HG03354 (cell line): ENCODE data around the gene LOXL3.
"Not testable (repeated sequence)": the region's sequence is repeated elsewhere in the genome, so short reads cannot be mapped to it uniquely, and the experiment has no call there.

Source experiments
- ATAC-seq: cut with Tn5 transposase; IDR thresholded peaks from one replicate; pipeline ENCODE4 v1.9.1; 2021; ENCODE audit warnings: mild to moderate bottlenecking; ENCODE audit not compliant: unreplicated experiment, poor library complexity, severe bottlenecking

LOXL3 gene

DNA sequence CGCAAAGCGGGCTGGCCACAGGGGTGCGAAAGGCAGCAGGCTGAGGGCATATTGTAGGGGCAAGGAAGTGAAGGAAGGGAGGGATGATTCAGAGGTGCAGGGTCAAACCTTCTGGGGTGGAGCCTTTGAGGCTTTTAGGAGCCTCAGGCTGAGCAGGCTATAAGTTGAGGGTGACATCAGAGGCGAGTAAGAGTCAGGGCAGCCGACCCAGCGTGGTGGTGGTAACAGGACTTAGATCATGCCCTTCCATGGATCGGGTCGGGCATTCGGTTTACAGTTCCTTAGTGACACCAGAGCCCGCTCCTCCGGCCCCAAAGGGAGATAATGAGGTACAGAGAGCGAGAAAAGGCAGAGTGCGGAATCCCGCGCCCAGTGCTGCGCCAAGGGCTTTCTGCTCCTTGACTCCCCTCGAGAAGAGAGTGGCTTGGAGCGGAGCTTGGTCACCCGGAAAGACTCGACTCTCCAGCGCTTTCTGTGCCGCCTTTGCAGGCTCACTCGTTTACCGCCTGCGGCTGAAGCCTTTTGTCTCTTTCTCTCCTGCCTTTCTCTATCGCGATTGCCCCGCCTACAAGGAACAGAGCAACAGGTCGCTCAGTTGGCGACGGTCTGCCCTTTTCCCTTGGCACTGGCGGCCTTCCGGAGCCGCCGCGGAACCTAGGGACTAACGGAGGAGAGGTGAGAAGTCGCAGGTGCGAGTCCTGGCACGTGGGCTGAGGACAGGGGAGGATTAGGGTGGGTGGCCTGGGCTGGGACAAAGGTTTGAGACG lies 55.1 kb downstream of the LOXL3 start:
- ATAC-seq = no peak

DNA sequence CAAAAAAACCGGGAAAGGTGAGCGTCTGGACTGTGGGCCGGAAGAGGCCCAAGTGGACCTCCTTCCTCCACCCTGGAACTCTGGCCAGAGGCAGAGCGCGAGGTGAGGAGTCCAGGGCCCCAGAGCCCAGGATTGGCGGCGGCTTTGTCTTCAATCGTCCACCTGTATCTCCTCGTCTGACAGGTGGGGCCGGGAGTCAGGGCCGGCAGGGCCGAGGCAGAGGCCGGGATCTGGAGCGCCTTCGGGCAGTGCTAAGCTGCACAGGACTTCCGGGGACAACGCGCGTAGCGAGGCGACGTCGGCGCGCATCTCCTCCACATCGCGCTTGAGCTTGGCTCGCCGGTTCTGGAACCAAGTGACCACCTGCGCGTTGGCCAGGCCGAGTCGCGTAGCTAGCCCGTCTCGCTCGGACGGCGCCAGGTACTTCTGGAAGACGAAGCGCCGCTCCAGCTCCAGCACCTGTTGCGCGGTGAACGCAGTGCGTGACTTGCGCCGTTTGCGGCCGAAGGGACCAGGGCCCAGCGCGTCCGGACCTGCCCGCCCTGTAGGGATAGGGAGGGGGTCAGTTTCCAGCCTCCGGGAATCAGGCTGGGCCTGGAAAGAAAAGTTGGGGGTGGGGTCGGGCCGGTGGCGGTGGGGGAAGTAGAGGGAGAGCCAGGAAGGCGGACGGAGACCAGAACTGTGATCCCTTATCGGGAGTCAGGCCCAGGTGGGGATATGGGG lies 55.8 kb downstream of the LOXL3 start:
- no peak for ATAC-seq

DNA sequence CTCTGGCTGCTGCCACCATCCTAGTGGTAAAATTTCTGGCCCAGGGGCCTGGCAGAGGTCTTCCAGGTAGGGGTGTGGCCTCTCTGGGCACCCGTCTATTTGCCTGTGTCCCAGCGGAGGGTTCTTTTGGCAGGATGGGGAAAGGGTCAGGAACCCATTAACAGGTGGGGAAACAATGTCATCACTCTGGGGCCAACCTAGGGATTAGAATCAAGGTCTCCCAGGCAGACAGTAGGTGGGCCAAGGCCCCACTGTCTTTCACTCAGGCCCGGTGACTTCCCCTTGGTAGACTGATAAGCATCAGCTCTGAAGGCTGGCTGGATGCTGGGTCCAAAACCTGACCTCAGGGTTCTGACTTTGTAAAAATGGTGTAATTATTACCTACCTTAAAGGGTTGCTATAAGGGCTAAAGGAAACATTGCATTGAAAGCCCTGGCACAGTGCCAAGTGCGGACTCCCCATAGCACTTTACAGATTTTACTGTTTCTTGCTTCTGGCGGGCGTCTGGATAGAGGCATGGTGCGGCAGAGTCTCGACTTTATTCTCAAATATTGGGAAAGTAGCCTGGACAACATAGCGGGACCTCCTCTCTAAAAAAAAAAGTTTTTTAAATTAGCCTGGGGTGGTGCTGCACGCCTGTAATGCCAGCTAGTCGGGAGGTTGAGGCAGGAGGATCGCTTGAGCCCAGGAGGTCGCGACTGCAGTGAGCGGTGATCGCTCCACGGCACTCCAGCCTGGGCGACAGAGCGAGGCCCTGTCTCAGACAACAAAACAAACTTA lies 56.6 kb downstream of the LOXL3 start:
- no peak for ATAC-seq

DNA sequence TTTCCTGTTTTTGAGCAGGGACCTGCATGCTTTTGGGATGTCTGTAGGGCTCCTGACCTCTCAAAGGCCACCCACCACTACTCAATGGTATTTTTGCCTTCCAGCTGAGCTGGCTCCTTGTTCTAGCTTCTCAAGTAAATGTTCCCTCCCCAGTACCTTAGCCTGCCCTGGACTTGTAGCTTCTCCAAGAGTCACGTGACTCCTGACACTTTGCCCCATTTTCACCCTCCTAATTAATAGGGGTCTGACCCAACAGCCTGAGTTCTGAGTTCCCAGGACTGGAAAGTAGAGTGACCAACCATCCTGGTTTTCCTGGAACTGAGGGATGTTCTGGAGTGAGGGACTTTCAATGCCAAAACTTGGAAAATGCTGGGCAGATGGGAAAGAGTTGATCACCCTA lies 58.3 kb downstream of the LOXL3 start:
- ATAC-seq = no peak

DNA sequence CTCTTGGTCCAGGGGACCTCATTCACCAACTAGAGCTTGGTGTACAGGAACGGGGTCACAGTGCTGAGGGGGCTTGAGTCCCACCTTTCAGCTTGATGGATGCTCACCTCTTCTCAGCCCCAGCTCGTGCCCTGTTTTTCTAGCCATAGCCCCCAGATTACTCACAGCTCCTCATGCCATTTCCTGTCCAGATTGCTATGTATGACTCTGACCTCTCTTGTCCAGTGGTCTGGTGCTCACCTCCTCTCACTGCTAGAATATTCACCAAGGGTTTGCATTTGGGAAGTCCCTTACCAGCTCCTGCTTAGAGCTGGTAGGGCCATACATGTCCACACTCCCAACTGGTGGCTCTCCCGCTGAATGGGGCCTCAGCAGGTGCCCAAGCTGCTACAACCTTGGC lies 60.2 kb downstream of the LOXL3 start:
- ATAC-seq = no peak

DNA sequence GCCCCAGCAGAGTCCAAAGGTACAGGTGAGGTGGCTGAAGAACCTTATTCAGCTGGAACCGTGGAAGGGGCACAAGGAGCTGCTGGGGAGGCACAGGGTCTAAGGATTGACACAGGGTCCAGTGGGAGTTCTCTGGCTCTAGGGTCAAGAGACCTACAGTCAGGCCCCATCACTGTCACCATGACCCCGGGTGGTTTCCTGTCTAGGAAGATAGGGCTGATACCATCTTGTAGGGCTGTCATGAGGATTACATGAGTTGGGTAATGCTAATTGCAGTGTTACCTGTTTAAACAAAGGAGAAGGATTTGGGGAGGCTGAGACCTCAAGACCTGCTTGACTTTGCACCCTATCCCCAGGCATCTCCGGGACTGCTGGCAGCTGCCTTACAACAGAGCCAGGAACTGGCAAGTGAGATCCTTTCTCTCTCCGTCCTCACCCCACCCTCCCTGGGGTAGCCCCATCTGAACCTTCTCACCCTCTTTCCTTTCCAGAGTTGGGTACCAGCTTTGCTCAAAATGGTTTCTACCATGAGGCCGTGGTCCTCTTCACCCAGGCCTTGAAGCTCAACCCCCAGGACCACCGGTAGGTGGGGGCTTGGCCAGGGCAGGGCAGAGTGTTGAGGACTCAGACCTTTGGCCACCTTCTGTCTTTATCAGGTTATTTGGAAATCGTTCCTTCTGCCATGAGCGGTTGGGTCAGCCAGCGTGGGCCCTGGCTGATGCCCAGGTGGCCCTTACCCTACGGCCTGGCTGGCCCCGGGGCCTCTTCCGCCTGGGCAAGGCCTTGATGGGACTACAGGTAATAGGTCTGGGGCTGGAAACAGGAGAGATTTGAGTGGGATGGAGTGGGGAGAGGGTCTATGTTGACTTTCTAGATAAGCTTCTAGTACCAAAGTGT lies 61.8 kb downstream of the LOXL3 start:
- no peak for ATAC-seq

DNA sequence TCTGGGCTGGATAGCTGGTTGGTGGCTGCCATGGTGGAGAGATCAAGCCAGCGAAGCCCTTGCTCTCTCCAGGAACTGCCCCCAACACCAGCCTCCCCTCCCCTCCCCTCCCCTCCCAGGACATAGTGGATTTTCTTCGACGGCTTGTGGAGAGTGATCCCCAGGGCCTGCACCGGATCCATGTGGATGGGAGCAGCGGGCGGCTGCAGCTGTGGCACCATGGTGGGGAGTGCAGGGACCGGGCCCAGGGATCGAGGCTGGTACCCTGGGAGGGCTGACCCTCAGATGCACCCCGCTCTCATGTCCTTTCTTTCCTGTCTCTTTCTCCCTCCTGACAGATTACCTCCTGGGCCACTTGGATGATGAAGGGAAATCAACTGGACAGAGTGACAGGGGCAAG lies 63.8 kb downstream of the LOXL3 start:
- no peak for ATAC-seq

DNA sequence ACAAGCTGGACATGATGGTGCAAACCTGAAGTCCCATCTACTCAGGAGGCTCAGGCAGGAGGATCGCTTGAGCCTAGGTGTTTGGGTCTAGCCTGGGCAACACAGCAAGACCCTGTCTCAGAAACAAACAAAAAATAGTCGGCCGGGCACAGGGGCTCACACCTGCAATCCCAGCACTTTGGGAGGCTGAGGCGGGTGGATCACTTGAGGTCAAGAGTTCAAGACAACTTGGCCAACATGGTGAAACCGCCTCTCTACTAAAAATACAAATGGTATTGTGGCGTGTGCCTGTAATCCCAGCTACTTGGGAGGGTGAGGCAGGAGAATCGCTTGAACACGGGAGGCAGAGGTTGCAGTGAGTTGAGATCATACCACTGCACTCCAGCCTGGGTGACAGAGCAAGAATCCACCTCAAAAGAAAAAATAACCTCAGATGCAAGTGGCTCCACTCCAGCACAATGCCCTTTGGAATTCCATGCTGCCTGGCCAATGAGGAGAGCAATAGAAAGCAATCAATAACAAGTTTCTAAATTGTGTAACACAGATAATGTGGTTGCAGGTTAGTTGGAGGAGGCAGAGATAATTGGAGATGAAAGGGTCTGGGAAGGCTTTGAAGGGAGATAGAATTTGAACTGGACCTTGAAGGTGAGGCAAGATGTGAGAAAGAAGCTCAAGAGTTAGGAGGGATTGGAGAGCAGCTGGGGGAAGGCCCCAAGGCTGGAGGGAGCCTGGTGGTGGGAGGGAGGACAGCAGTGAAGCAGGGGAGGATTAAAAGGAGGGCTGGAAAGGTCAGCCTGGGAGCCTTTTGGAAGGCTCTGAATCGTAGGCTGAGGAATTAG lies 64.9 kb downstream of the LOXL3 start:
- ATAC-seq = no peak

DNA sequence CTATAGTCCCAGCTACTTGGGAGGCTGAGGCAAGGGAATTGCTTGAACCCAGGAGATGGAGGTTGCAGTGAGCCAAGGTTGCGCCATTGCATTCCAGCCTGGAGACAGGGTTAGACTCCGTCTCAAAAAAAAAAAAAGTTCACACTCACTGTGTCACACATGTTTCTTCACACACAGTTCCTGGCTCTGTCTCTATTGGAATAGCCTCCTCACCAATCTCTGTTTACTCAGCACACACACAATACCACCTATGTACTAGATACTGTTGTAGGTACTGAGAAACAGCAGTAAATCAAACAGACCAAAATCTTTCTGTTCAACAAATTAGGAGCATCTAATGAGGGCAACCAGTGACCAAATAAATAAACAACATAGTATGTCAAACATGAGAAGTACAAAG lies 67.6 kb downstream of the LOXL3 start:
- ATAC-seq = no peak

DNA sequence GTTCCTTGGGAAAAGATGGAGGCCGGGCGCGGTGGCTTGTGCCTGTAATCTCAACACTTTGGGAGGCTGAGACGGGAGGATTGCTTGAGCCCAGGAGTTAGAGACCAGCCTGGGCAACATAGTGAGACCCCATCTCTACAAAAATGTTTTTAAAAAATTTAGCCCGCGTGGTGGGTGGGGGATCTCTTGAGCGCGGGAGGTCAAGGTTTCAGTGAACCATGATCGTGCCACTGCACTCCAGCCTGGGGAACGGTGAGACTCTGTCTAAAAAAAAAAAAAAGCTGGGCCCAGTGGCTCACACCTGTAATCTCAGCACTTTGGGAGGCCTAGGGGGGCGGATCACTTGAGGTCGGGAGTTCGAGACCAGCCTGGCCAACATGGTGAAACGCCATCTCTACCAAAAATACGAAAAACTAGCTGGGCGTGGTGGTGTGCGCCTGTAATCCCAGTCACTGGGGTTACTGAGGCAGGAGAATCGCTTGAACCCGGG lies 70.0 kb downstream of the LOXL3 start:
- ATAC-seq = not testable (repeated sequence)

DNA sequence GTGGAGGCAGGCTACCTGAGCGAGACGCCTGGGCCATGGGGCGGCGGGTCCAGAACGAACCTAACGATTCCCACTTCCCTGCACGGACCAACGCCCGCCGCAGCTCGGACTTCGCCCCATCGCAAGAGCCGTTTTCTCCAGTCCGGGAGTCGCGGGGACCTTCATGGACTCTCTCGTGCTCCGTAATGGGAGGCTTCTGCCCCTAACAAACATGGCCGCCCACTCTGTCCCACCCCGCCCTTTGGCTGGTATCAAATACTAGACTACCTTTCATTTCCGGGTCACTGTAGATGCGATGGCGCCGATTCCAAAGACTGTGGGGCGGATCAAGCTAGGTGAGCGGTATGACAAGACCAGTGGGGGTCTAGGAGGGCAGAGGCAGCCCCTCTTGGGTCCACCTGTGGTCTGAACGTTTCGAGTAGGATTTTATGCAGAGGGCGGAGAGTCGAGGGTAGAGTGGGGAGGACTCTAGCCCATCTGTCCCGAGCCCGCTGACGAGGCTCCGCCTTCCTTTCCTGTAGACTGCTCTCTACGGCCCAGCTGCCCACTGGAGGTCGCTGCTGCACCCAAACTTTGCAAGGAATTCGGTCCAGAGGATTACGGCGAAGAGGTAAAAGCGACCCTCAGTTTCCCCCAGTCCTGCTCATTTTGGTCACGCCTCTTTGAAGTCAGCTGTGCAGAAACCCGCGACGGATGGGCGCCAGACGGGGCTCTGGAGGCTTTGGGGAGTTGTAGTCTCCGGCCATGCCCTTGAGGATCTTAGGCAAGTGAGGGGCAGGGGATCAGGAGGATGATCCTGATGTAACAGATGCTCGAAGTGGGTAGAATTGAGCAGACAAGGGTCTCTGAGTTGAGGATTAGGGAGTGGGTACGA lies 70.7 kb downstream of the LOXL3 start, which contains the start of the genes CCDC142 and TTC31:
Gene CCDC142, minus strand, starts transcription at position 198 of the 874 bp plus-strand sequence. Its CDS starts 161 bp downstream, at position 37.
Gene TTC31, plus strand, starts transcription at position 281 of the 874 bp plus-strand sequence. Its CDS starts 15 bp downstream, at position 296.
- ATAC-seq = peak; percentile 94
